ENCODE data around the gene PTX4.

DNA sequence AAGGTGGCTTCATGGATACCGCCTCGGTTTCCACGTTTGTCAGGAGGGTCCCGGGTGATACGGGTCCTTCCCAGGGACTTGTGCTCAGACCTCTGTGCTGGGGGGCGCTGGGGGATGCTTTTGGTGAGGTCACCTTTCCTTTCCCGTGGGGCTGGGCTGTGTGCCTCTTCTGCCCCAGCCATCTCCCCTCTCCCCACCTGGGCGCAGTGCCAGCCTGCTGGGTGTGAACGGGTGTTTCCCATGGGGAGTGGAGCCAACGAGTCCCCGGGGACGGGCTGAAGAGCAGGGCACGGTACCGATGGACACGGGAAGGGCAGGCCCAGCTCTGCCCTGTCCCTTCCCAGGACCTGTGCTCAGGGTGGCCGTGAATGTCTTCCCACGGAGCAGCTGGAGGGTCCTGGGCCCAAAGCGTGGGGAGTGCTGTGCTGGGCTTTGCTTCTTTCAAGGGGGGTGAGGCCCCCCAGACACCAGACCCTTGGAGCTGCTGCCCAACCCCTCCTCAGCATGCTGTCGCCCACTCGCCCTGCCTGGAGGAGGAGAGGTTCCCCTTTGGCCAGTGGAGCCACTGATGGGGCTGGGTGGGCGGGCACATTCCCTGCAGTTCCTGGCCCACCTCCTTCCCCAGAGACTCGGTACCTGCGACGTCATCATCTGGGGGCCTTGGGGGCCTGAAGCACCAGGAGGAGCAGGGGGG is 19.9 kb upstream of the PTX4 start:
- TF ChIP-seq, protein P1, sequence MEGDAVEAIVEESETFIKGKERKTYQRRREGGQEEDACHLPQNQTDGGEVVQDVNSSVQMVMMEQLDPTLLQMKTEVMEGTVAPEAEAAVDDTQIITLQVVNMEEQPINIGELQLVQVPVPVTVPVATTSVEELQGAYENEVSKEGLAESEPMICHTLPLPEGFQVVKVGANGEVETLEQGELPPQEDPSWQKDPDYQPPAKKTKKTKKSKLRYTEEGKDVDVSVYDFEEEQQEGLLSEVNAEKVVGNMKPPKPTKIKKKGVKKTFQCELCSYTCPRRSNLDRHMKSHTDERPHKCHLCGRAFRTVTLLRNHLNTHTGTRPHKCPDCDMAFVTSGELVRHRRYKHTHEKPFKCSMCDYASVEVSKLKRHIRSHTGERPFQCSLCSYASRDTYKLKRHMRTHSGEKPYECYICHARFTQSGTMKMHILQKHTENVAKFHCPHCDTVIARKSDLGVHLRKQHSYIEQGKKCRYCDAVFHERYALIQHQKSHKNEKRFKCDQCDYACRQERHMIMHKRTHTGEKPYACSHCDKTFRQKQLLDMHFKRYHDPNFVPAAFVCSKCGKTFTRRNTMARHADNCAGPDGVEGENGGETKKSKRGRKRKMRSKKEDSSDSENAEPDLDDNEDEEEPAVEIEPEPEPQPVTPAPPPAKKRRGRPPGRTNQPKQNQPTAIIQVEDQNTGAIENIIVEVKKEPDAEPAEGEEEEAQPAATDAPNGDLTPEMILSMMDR (IDR thresholded peaks at IDR 0.05) = no peak
- no peak for TF ChIP-seq POLR2A (IDR thresholded peaks at IDR 0.05)

Data from lower leg skin (tissue), 3 donors.